H1 (cell line): Measurements from ENCODE around the gene MACROD1. TPM values are rescaled to one million over a fixed set of nuclear protein-coding genes. Genes with fewer than 3 reads are reported as not detected.

Source experiments
- CTCF ChIA-PET: fragments of 300-600 bp; sonication (Branson Sonifier 250); formaldehyde crosslinking; loops from one replicate; lab custom pipeline; 2021; ENCODE audit not compliant: partially characterized antibody; lab: Charles Lee
- POLR2A ChIA-PET: fragments of 300-600 bp; sonication (Branson Sonifier 250); formaldehyde crosslinking; loops from one replicate; lab custom pipeline; 2021; ENCODE audit warnings: inconsistent platforms; ENCODE audit not compliant: partially characterized antibody; lab: Charles Lee
- DNase-seq, 2 experiments: peaks; one replicate each; pipeline versions ENCODE4 v3.0.0 to v3.0.0-alpha.2; 2010 to 2022; ENCODE audit warnings: low spot score in 2 of 2, low read depth in 1 of 2, mixed read lengths in 1 of 2
- FAIRE-seq: peaks from 2 replicates; lab custom pipeline; 2011; peaks lifted over from hg19 to GRCh38; lab: Jason Lieb, UNC
- H2AFZ ChIP-seq: 2 replicates; pipeline ENCODE4 v1.8.1; 2012; ENCODE audit warnings: low read length, inconsistent platforms
- H2AK5ac ChIP-seq: 2 replicates; pipeline ENCODE4 v1.6.1; 2013; ENCODE audit warnings: low read depth, low read length
- H2BK120ac ChIP-seq: replicated peaks from 2 replicates; pipeline ENCODE3; 2013; ENCODE audit warnings: low read depth, low read length, inconsistent platforms
- H2BK12ac ChIP-seq: 2 replicates; pipeline ENCODE4 v1.6.1; 2013; ENCODE audit warnings: low read depth, low read length
- H2BK15ac ChIP-seq: 2 replicates; pipeline ENCODE4 v1.6.1; 2013; ENCODE audit warnings: low read length
- H2BK20ac ChIP-seq: 2 replicates; pipeline ENCODE4 v1.6.1; 2013; ENCODE audit warnings: low read length
- H2BK5ac ChIP-seq: 2 replicates; pipeline ENCODE4 v1.6.1; 2013; ENCODE audit warnings: low read depth, low read length
- H3K14ac ChIP-seq: 2 replicates; pipeline ENCODE4 v1.6.1; 2013; ENCODE audit warnings: inconsistent platforms; ENCODE audit not compliant: insufficient read length
- H3K18ac ChIP-seq: 2 replicates; pipeline ENCODE4 v1.6.1; 2013; ENCODE audit warnings: low read length; ENCODE audit errors: extremely low read depth
- H3K23ac ChIP-seq: 2 replicates; pipeline ENCODE4 v1.6.1; 2013; ENCODE audit warnings: inconsistent platforms; ENCODE audit not compliant: insufficient read length
- H3K23me2 ChIP-seq: 2 replicates; pipeline ENCODE4 v1.6.1; 2013; ENCODE audit warnings: low read depth, low read length
- H3K27ac ChIP-seq: 2 replicates; pipeline ENCODE4 v1.6.1; 2011; ENCODE audit warnings: low read depth, low read length, inconsistent platforms
- H3K27me3 ChIP-seq, 4 experiments: replicated peaks in 1 of 4; 1 replicate in 1 of 4; 2 replicates in 3 of 4; pipeline versions ENCODE4 v1.6.1 to v1.8.1; 2011 to 2013; ENCODE audit warnings: low read length in 3 of 4, mild to moderate bottlenecking in 3 of 4, inconsistent platforms in 2 of 4, mixed read lengths in 2 of 4, moderate library complexity in 1 of 4; ENCODE audit not compliant: control insufficient read depth in 3 of 4, insufficient read depth in 3 of 4; ENCODE audit errors: extremely low read depth in 1 of 4
- H3K36me3 ChIP-seq, 4 experiments: 2 replicates each; pipeline versions ENCODE4 v1.6.1 to v1.8.1; 2011 to 2013; ENCODE audit warnings: mild to moderate bottlenecking in 4 of 4, low read length in 3 of 4, moderate library complexity in 2 of 4, control low read depth in 1 of 4, inconsistent platforms in 1 of 4; ENCODE audit not compliant: insufficient read depth in 4 of 4, control insufficient read depth in 2 of 4
- H3K4ac ChIP-seq: replicated peaks from 2 replicates; pipeline ENCODE3; 2013; ENCODE audit warnings: low read length, low read depth, mixed read lengths, inconsistent platforms; ENCODE audit not compliant: insufficient read length
- H3K4me1 ChIP-seq, 4 experiments: replicated peaks in 1 of 4; 1 replicate in 1 of 4; 2 replicates in 3 of 4; pipeline versions ENCODE4 v1.6.1 to v1.8.1; 2011 to 2013; ENCODE audit warnings: low read length in 3 of 4, inconsistent platforms in 2 of 4, mixed read lengths in 1 of 4; ENCODE audit not compliant: insufficient read depth in 4 of 4, control insufficient read depth in 3 of 4
- H3K4me2 ChIP-seq, 2 experiments: 2 replicates each; pipeline versions ENCODE4 v1.6.1 to v1.8.1; 2011 to 2013; ENCODE audit warnings: low read depth in 2 of 2, low read length in 2 of 2, control low read depth in 1 of 2, inconsistent platforms in 1 of 2, mild to moderate bottlenecking in 1 of 2; ENCODE audit not compliant: insufficient read depth in 1 of 2
- H3K4me3 ChIP-seq, 4 experiments: fragments of 200-600, 300-600 bp in 1 of 4; sonication (generic), shearing (Covaris generic), sonication (Bioruptor Twin) in 1 of 4; 2 replicates each; pipeline versions ENCODE4 v1.5.1 to v1.8.1; 2011 to 2016; ENCODE audit warnings: low read length in 4 of 4, low read depth in 3 of 4, control low read depth in 2 of 4, inconsistent platforms in 2 of 4, mild to moderate bottlenecking in 2 of 4, mixed read lengths in 1 of 4, moderate library complexity in 1 of 4; ENCODE audit not compliant: insufficient read depth in 2 of 4; ENCODE audit errors: extremely low read depth in 1 of 4
- H3K56ac ChIP-seq: replicated peaks from 2 replicates; pipeline ENCODE3; 2013; ENCODE audit warnings: low read depth, mild to moderate bottlenecking, mixed read lengths, low read length, inconsistent platforms; ENCODE audit not compliant: insufficient read length
- H3K79me1 ChIP-seq: 2 replicates; pipeline ENCODE4 v1.6.1; 2013; ENCODE audit warnings: low read depth, low read length, control low read depth
- H3K79me2 ChIP-seq, 2 experiments: 2 replicates each; pipeline versions ENCODE4 v1.6.1 to v1.8.1; 2012 to 2013; ENCODE audit warnings: low read length in 2 of 2, mild to moderate bottlenecking in 2 of 2, inconsistent platforms in 1 of 2; ENCODE audit not compliant: insufficient read depth in 2 of 2, control insufficient read depth in 1 of 2
- H3K9ac ChIP-seq, 4 experiments: replicated peaks in 1 of 4; 1 replicate in 1 of 4; 2 replicates in 3 of 4; pipeline versions ENCODE4 v1.6.1 to v1.8.1; 2011 to 2013; ENCODE audit warnings: low read depth in 3 of 4, low read length in 3 of 4, control low read depth in 2 of 4, mild to moderate bottlenecking in 2 of 4, moderate library complexity in 2 of 4, inconsistent platforms in 1 of 4; ENCODE audit errors: extremely low read depth in 1 of 4
- H3K9me3 ChIP-seq, 2 experiments: 2 replicates each; pipeline versions ENCODE4 v1.6.1 to v1.8.1; 2012 to 2013; ENCODE audit warnings: mild to moderate bottlenecking in 2 of 2, moderate library complexity in 2 of 2, control low read depth in 1 of 2, inconsistent platforms in 1 of 2, low read depth in 1 of 2, low read length in 1 of 2, mixed read lengths in 1 of 2; ENCODE audit not compliant: insufficient read depth in 2 of 2
- H4K20me1 ChIP-seq, 2 experiments: replicated peaks in 1 of 2; 2 replicates each; pipeline versions ENCODE3 to v1.8.1; 2011 to 2013; ENCODE audit warnings: inconsistent platforms in 2 of 2, low read length in 2 of 2, mild to moderate bottlenecking in 1 of 2; ENCODE audit not compliant: insufficient read depth in 2 of 2, control insufficient read depth in 1 of 2
- H4K5ac ChIP-seq: 2 replicates; pipeline ENCODE4 v1.6.1; 2013; ENCODE audit warnings: low read length, low read depth, mixed read lengths, inconsistent platforms; ENCODE audit not compliant: insufficient read length
- H4K8ac ChIP-seq: 2 replicates; pipeline ENCODE4 v1.8.0; 2013; ENCODE audit warnings: mild to moderate bottlenecking, moderate library complexity, low read length, inconsistent platforms; ENCODE audit not compliant: insufficient read depth; ENCODE audit errors: extremely low read depth
- H4K91ac ChIP-seq: replicated peaks from 2 replicates; pipeline ENCODE3; 2013; ENCODE audit warnings: low read length, mixed read lengths, inconsistent platforms; ENCODE audit not compliant: insufficient read length
- GABPA ChIP-seq: IDR thresholded peaks from 2 replicates; pipeline ENCODE4 v1.6.1; 2011; ENCODE audit warnings: mild to moderate bottlenecking, low read length, moderate library complexity, borderline replicate concordance; ENCODE audit not compliant: insufficient read depth
- JUND ChIP-seq: IDR thresholded peaks from 2 replicates; pipeline ENCODE4 v1.6.1; 2011; ENCODE audit warnings: mild to moderate bottlenecking, improper control_type of control experiment, low read length
- PHF8 ChIP-seq: fragments of 200-600 bp; sonication (generic); conservative IDR thresholded peaks from 2 replicates; pipeline ENCODE4 v1.7.1; 2012; ENCODE audit warnings: low read depth, mild to moderate bottlenecking, inconsistent platforms, low read length, moderate library complexity
- SAP30 ChIP-seq: fragments of 300-600 bp; sonication (generic); IDR thresholded peaks from 2 replicates; pipeline ENCODE4 v1.7.1; 2012; ENCODE audit warnings: low read length, moderate library complexity, mild to moderate bottlenecking, inconsistent platforms; ENCODE audit not compliant: insufficient read depth, insufficient replicate concordance
- SRF ChIP-seq: IDR thresholded peaks from 2 replicates; pipeline ENCODE4 v1.6.1; 2011; ENCODE audit warnings: mild to moderate bottlenecking, low read depth, low read length, moderate library complexity
- WGBS, 2 experiments: shearing (Covaris generic) in 1 of 2; methylation state at CpG; one replicate each; pipeline versions ENCODE4 v1.1.6 to v1.1.7; 2013 to 2015; ENCODE audit warnings: low lambda C conversion rate in 2 of 2, mixed read lengths in 2 of 2, inconsistent platforms in 1 of 2, low coverage in 1 of 2, missing lambda C conversion rate in 1 of 2; ENCODE audit not compliant: insufficient replicate concordance in 2 of 2, insufficient coverage in 1 of 2, insufficient read length in 1 of 2; ENCODE audit errors: extremely low coverage in 1 of 2, missing lambda C conversion rate in 1 of 2; 5-methylcytosine and 5-hydroxymethylcytosine counted together
- polyA plus RNA-seq, 7 experiments: library from polyadenylated mRNA; depleted of rRNA in 3 of 7; stranded (reverse) in 5 of 7; unstranded in 2 of 7; fragments of >200 nt in 5 of 7; fragments of 200-250 nt in 2 of 7; gene quantifications; 1 replicate in 5 of 7; 2 replicates in 1 of 7; 4 replicates in 1 of 7; pipeline versions ENCODE4 v1.2.1 to v1.2.3, GENCODE V29; 2011 to 2013; ENCODE audit warnings: missing spikeins in 2 of 7, mixed read lengths in 2 of 7
- total RNA-seq: library from RNA; stranded (reverse); fragmentation: NEBNext Ultra II Directional; extraction: Animal tissue kit (Norgen Biotek cat#: 25700); gene quantifications from 2 replicates; pipeline ENCODE4 v1.2.1, GENCODE V29; 2021

Gene MACROD1
- total and polyA plus RNA-seq, 2 of the 8 experiments (the other 6 are each of a cell fraction or from before 2014, with no cell fraction given): 19.5 to 34.1 TPM

DNA sequence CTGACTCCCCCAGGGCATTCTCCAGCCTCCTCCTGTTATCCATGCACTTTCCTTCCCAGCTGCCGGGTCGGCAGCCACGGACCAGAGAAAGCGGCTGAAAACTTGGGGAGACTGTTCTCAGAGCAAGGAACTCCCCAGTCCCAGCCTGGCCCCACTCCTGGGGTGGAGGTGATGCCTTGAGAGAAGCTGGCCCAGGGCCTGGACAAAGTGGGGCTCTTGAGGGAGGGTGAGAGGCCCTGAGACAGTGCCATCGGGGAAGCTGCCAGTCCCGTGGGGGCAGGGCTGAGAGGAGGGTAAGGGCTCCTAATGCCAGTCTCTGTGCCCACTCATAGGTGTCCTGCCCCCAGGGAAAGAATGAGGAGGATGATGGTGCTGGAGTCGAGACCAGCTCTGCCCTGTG lies 76.4 kb downstream of the MACROD1 start:
- Histone ChIP-seq H4K8ac (no peak overlapping the region; the same call in 1 of the 2 replicates), H3K4ac (no peak overlapping the region), H3K14ac (no peak overlapping the region), H3K23ac (no peak overlapping the region), H3K79me1 (peaks cover 5% of the 10 kb centered on the region; the same call in 1 of the 2 replicates), H3K9ac (no peak overlapping the region), H4K5ac (no peak overlapping the region), H2BK5ac (no peak overlapping the region), H3K9me3 (no peaks in the 10 kb centered on the region), H4K91ac (no peak overlapping the region), H3K27ac (no peak overlapping the region), H3K4me1 (peaks cover 0 to 8% (median 5%) of the 10 kb centered on the region in 4 experiments; a peak in 6 of 7 replicates), H2AFZ (no peak overlapping the region), H3K36me3 (no peaks in the 10 kb centered on the region), H3K56ac (no peak overlapping the region), H4K20me1 (peaks cover 22 to 37% of the 10 kb centered on the region in 2 experiments), H2BK12ac (peak overlapping the region; percentile 50; the same call in 1 of the 2 replicates), H2AK5ac (0 out of 2 replicates have a peak overlapping the region, but pooled peaks have one; percentile 82), H3K23me2 (no peaks in the 10 kb centered on the region), H2BK15ac (peak overlapping the region; percentile 72; the same call in 1 of the 2 replicates), H2BK20ac (no peak overlapping the region), H3K27me3 (peaks cover 2 to 56% (median 34%) of the 10 kb centered on the region in 4 experiments), H3K18ac (no peak overlapping the region), H3K4me2 (no peak overlapping the region), H3K79me2 (no peaks in the 10 kb centered on the region), H2BK120ac (no peak overlapping the region), H3K4me3 (no peak overlapping the region)
- DNase-seq (no peak), FAIRE-seq (no peak)
- TF ChIP-seq JUND (no peak), GABPA (no peak), PHF8 (no peak), SRF (no peak), SAP30 (no peak)
- ChIA-PET POLR2A (no interaction called here), CTCF (interaction anchor here (1.4 to 3.5 kb wide), 6 partner anchors 12 to 63 kb away, joined by 3 to 15 read pairs (median 8); no protein-coding TSS in a partner anchor)
- WGBS, 2 experiments: 92% methylated on average over 6 of the region's 7 CpGs; no CpG with 5 or more reads in 1 of the 2 experiments
